Endodermal cell (in vitro differentiated cells): ENCODE data around the gene ROS1. TPM values are rescaled to one million over a fixed set of nuclear protein-coding genes. Genes with fewer than 3 reads are reported as not detected.

ENCODE experiments used
- DNase-seq: peaks from one replicate; pipeline ENCODE4 v3.0.0-alpha.2; 2017
- H3K27ac ChIP-seq: 2 replicates; pipeline ENCODE4 v1.5.1; 2013; ENCODE audit warnings: mild to moderate bottlenecking, low read depth, low read length, moderate library complexity
- H3K27me3 ChIP-seq: 2 replicates; pipeline ENCODE4 v1.6.1; 2013; ENCODE audit warnings: mild to moderate bottlenecking, low read length, moderate library complexity; ENCODE audit not compliant: insufficient read depth, control insufficient read depth, poor library complexity, severe bottlenecking
- H3K36me3 ChIP-seq: 2 replicates; pipeline ENCODE4 v1.7.0; 2013; ENCODE audit warnings: mild to moderate bottlenecking, low read length, moderate library complexity; ENCODE audit not compliant: control insufficient read depth, insufficient read depth
- H3K4me1 ChIP-seq: one replicate; pipeline ENCODE4 v1.7.0; 2013; ENCODE audit warnings: low read length; ENCODE audit not compliant: control insufficient read depth, insufficient read depth
- H3K4me3 ChIP-seq: 2 replicates; pipeline ENCODE4 v1.5.1; 2013; ENCODE audit warnings: mild to moderate bottlenecking, low read length, moderate library complexity
- H3K9ac ChIP-seq: 2 replicates; pipeline ENCODE4 v1.6.1; 2013; ENCODE audit warnings: mild to moderate bottlenecking, low read length, moderate library complexity; ENCODE audit not compliant: poor library complexity, severe bottlenecking; ENCODE audit errors: extremely low read depth
- H3K9me3 ChIP-seq: 2 replicates; pipeline ENCODE4 v1.6.1; 2013; ENCODE audit warnings: mild to moderate bottlenecking, low read length, moderate library complexity; ENCODE audit not compliant: control insufficient read depth
- H3K27ac Mint-ChIP-seq: 2 replicates; pipeline ENCODE4 v1.8.0; 2020; ENCODE audit warnings: mixed read lengths
- H3K27me3 Mint-ChIP-seq: 2 replicates; pipeline ENCODE4 v1.8.0; 2021; ENCODE audit warnings: mild to moderate bottlenecking, mixed read lengths; ENCODE audit not compliant: insufficient read depth
- H3K36me3 Mint-ChIP-seq: 2 replicates; pipeline ENCODE4 v1.8.0; 2020; ENCODE audit warnings: low read depth, mixed read lengths
- H3K4me1 Mint-ChIP-seq: 2 replicates; pipeline ENCODE4 v1.8.0; 2020; ENCODE audit warnings: mixed read lengths
- H3K4me3 Mint-ChIP-seq: 2 replicates; pipeline ENCODE4 v1.8.0; 2020; ENCODE audit warnings: mild to moderate bottlenecking, moderate library complexity, mixed read lengths
- H3K9me3 Mint-ChIP-seq: 2 replicates; pipeline ENCODE4 v1.8.0; 2020; ENCODE audit warnings: mild to moderate bottlenecking, mixed read lengths
- CTCF ChIP-seq: fragments of 200-600 bp; sonication (generic); conservative IDR thresholded peaks from 2 replicates; pipeline ENCODE4 v1.5.0; 2021; ENCODE audit warnings: antibody characterized with exemption, mild to moderate bottlenecking
- WGBS, 2 experiments: methylation state at CpG; one replicate each; pipeline versions ENCODE4 v1.1.5 to v1.1.7; 2013; ENCODE audit warnings: missing lambda C conversion rate in 2 of 2, mixed read lengths in 1 of 2; ENCODE audit not compliant: insufficient coverage in 1 of 2, insufficient read length in 1 of 2; 5-methylcytosine and 5-hydroxymethylcytosine counted together
- total RNA-seq, 2 donors: library from RNA; stranded (reverse); fragmentation: NEBNext Ultra II Directional in 1 of 2; extraction: Animal tissue kit (Norgen Biotek cat#: 25700) in 1 of 2; gene quantifications; 2 replicates in 1 of 2; 3 replicates in 1 of 2; pipeline ENCODE4 v1.2.1, GENCODE V29; 2021

ROS1 gene
- total RNA-seq, 2 donors from 2014 or later = not detected

GRCh38 chr6:117396228-117396627, 29.5 kb downstream of the ROS1 start:
- DNase-seq = no peak
- 83% methylated on average over 3 of the region's 4 CpGs; no CpG with 5 or more reads in 1 of the 2 experiments for WGBS, 2 experiments
- H3K4me1 ChIP-seq = no peaks in the 10 kb centered on the region
- Mint-ChIP-seq H3K9me3 (no peaks in the 10 kb centered on the region), H3K27ac (no peak overlapping the region), H3K4me3 (no peak overlapping the region), H3K27me3 (peaks cover 5% of the 10 kb centered on the region), H3K36me3 (no peaks in the 10 kb centered on the region), H3K4me1 (no peaks in the 10 kb centered on the region)
- H3K27me3 ChIP-seq = no peaks in the 10 kb centered on the region
- H3K9me3 ChIP-seq = no peaks in the 10 kb centered on the region
- H3K36me3 ChIP-seq = no peaks in the 10 kb centered on the region
- no peak for TF ChIP-seq CTCF
- no peak overlapping the region for H3K4me3 ChIP-seq
- H3K27ac ChIP-seq = no peak overlapping the region
- no peak overlapping the region for H3K9ac ChIP-seq

- Mint-ChIP-seq H3K9me3 (no peaks in the 10 kb centered on the region), H3K27me3 (peaks cover 5% of the 10 kb centered on the region)
Observed at GRCh38 chr6:117395164-117395563, 30.6 kb downstream of the ROS1 start.

GRCh38 chr6:117393045-117393444, 32.7 kb downstream of the ROS1 start:
- DNase-seq = no peak
- H3K4me3 ChIP-seq = no peak overlapping the region
- Mint-ChIP-seq H3K9me3 (no peaks in the 10 kb centered on the region), H3K27ac (no peak overlapping the region), H3K4me3 (no peak overlapping the region), H3K4me1 (no peaks in the 10 kb centered on the region), H3K27me3 (peaks cover 5% of the 10 kb centered on the region), H3K36me3 (no peaks in the 10 kb centered on the region)
- no peak for TF ChIP-seq CTCF
- 82% methylated on average over 1 of the region's 2 CpGs; no CpG with 5 or more reads in 1 of the 2 experiments for WGBS, 2 experiments
- H3K9ac ChIP-seq = no peak overlapping the region
- H3K27ac ChIP-seq = no peak overlapping the region
- H3K4me1 ChIP-seq = no peaks in the 10 kb centered on the region
- no peaks in the 10 kb centered on the region for H3K27me3 ChIP-seq
- no peaks in the 10 kb centered on the region for H3K9me3 ChIP-seq
- H3K36me3 ChIP-seq = no peaks in the 10 kb centered on the region

More at GRCh38 chr6:117395164-117395563, 30.6 kb downstream of the ROS1 start:
- Mint-ChIP-seq H3K4me3 (no peak overlapping the region), H3K36me3 (no peaks in the 10 kb centered on the region), H3K27ac (no peak overlapping the region), H3K4me1 (no peaks in the 10 kb centered on the region)
- Histone ChIP-seq H3K9ac (no peak overlapping the region), H3K9me3 (no peaks in the 10 kb centered on the region), H3K36me3 (no peaks in the 10 kb centered on the region), H3K27ac (no peak overlapping the region), H3K4me1 (no peaks in the 10 kb centered on the region), H3K4me3 (no peak overlapping the region), H3K27me3 (no peaks in the 10 kb centered on the region)
- no peak for TF ChIP-seq CTCF
- no peak for DNase-seq
- WGBS, 2 experiments = 82% methylated on average over 1 of the region's 1 CpG; no CpG with 5 or more reads in 1 of the 2 experiments
